GM23248 (cell line): ENCODE measurements around the gene SSR2.

Source experiments
- EZH2 ChIP-seq: fragments of 200-600 bp; sonication (generic); IDR thresholded peaks from 2 replicates; pipeline ENCODE4 v1.6.1; 2018; ENCODE audit warnings: antibody characterized with exemption, mild to moderate bottlenecking; ENCODE audit not compliant: insufficient read depth, poor library complexity, severe bottlenecking
- EZH2phosphoT487 ChIP-seq: fragments of 200-600 bp; sonication (generic); IDR thresholded peaks from 2 replicates; pipeline ENCODE4 v1.6.1; 2018; ENCODE audit warnings: antibody characterized with exemption, moderate library complexity, mild to moderate bottlenecking, low read depth; ENCODE audit not compliant: insufficient read depth

DNA sequence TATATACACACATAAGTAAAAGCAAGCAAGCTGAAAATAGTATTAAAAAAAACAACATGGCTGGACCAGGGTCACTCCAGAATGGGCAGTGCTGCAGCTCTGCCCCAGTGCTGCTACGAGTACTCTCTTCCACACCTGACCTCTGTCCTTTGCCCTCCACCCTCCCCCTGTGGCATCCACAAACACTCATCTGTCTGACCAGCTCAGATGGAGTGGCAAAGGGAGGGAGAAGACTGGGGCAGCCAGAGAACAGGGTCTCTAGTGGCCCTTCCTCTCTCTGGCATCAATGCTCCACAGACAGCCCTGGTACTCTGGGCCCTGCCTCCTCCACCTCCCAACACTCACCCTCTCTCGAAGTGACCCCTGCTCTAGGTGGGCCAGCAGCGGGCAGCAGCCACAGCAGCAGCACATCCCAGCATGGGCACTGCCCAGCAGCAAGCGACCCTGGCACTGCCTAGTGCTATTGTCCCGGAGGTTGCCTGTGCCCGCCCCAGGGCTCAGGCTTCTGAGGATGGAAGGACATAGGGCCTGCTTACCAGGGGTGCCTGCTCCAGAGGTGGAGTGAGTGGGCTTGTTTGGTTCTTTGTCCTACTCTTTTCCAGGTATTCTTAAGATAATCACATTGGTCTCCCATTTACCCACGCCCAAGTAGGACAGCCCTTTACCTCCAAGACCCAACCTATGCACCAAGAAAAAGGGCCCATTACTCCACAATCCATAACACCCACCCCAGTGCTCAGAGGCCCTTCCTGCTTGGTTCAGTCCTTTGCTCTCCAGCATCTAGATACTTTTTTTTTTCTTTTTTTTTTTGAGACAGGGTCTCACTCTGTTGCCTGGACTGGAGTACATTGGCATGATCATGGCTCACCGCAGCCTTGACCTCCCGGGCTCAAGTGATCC lies 48.6 kb downstream of the SSR2 start:
- TF ChIP-seq EZH2, result no peak
- TF ChIP-seq EZH2phosphoT487, result no peak
